ENCODE results near the gene MEGF8.

MEGF8 gene

GRCh38 chr19:42424345-42424707 is 98.9 kb downstream of the MEGF8 start:
- Mint-ChIP-seq H3K27ac (peak overlapping the region; percentile 89), H3K4me3 (peak overlapping the region; percentile 97), H3K36me3 (no peaks in the 10 kb centered on the region), H3K9me3 (ENCODE audit: low read depth) (no peaks in the 10 kb centered on the region), H3K4me1 (ENCODE audit: low read depth) (peaks cover 34% of the 10 kb centered on the region), H3K27me3 (no peaks in the 10 kb centered on the region)

DNA sequence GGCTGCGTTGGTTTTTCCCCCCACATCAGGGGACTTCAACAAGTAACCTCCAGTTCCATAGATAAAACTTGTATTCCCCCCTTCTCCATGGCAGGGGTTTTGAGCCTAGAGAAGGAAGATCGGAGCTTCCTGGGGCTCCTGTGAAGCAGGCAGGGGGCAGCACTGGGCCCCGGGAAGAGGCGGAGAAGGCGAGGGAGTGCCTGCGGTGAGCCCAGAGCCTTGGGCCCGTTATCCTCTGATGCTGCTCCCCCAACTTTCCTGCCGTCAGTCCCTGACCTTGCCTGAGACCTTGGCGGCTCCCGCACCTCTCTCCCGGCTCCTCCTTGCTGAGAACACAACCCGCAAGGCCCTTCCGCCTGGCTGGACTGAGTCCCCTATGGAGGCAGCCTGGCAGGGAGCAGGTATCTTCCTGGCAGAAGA is 99.3 kb downstream of the MEGF8 start:
- H3K27me3 Mint-ChIP-seq: no peaks in the 10 kb centered on the region
- H3K4me3 Mint-ChIP-seq: peak overlapping the region; percentile 97
- peaks cover 33% of the 10 kb centered on the region for H3K4me1 Mint-ChIP-seq (ENCODE audit: low read depth)
- no peak overlapping the region for H3K27ac Mint-ChIP-seq
- no peaks in the 10 kb centered on the region for H3K9me3 Mint-ChIP-seq (ENCODE audit: low read depth)
- no peaks in the 10 kb centered on the region for H3K36me3 Mint-ChIP-seq

DNA sequence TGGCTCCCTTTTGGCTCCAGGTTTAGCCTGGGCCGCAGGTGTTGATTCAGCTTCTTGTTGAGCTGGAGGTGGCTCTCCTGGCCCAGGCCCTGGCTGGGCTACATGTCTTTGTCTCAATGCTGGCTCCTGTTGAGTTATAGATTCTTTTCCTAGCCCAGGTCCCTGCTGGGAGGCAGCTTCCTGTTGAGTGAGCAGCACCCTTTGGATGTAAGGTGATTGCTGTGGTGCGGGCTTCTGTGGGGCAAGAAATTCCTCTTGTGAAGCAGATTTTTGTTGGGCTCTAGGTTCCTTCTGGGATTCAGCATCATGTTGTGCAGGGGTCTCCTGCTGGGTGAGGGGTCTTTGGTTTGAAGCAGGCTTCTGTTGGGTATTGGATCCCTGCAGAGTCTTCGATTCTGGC is 101.2 kb downstream of the MEGF8 start:
- H3K4me3 Mint-ChIP-seq: no peak overlapping the region
- no peak overlapping the region for H3K27ac Mint-ChIP-seq
- no peaks in the 10 kb centered on the region for H3K36me3 Mint-ChIP-seq
- H3K27me3 Mint-ChIP-seq: no peaks in the 10 kb centered on the region
- no peaks in the 10 kb centered on the region for H3K9me3 Mint-ChIP-seq (ENCODE audit: low read depth)
- H3K4me1 Mint-ChIP-seq (ENCODE audit: low read depth): peaks cover 14% of the 10 kb centered on the region

GRCh38 chr19:42427313-42427712 is 101.9 kb downstream of the MEGF8 start, which contains the start of gene LIPE:
TSS of gene LIPE (minus strand) at chr19:42427388. CDS start at chr19:42427149, 239 bp downstream.
- H3K27me3 Mint-ChIP-seq: no peaks in the 10 kb centered on the region
- H3K4me3 Mint-ChIP-seq: no peak within 1 kb of the TSS
- no peaks in the 10 kb centered on the region for H3K9me3 Mint-ChIP-seq (ENCODE audit: low read depth)
- H3K36me3 Mint-ChIP-seq: no peaks in the 10 kb centered on the region
- H3K4me1 Mint-ChIP-seq (ENCODE audit: low read depth): peaks cover 7% of the 10 kb centered on the region
- no peak within 1 kb of the TSS for H3K27ac Mint-ChIP-seq
